NCI-H2196 (cell line): Measurements from ENCODE around the gene GCSH.
"Not testable (repeated sequence)": the region's sequence is repeated elsewhere in the genome, so short reads cannot be mapped to it uniquely, and the experiment has no call there.

Source experiments
- DNase-seq: peaks from one replicate; lab custom pipeline; 2025; ENCODE audit not compliant: unreplicated experiment; lab: John Stamatoyannopoulos, UW

GCSH gene

DNA sequence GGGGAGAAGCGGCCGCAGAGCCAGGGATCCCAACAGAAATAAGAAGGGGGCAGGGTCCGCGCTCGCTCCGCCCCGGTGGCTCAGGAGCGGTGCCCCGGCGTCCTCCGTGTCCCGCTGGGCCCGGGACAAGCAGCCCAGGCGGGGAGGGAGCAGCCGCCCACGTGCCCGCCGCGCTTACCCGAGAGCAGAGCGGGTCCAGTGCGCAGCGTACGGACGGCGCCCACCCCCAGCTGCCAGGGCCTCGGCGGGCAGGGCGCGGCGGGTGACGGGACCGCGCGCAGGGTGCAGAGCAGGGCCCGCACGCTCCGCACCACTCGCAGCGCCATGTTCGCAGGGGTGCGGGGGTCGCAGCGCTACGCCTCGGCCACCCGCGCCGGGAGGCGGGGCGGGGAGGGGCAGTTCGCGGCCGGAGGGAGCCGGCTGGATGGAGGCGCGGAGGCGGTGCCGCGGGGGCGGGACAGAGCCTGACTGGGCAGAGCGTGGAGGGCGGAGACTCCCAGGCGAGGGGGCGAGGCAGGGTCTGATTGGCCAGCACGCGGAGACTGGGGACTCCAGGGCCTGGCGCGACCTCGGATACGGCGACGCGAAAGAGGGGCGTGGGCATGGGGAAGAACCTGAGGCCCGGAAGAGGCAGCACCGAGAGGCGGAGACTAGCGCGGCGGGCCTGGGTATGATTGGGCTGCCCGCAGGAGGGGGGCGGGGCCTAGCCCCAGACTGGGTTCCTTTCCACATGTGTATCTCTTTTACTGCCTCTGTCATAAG, at the start of gene GCSH:
TSS of gene GCSH (minus strand) at position 443 of the 762 bp plus-strand sequence. CDS start at position 326, 117 bp downstream.
- peak; percentile 91 for DNase-seq

DNA sequence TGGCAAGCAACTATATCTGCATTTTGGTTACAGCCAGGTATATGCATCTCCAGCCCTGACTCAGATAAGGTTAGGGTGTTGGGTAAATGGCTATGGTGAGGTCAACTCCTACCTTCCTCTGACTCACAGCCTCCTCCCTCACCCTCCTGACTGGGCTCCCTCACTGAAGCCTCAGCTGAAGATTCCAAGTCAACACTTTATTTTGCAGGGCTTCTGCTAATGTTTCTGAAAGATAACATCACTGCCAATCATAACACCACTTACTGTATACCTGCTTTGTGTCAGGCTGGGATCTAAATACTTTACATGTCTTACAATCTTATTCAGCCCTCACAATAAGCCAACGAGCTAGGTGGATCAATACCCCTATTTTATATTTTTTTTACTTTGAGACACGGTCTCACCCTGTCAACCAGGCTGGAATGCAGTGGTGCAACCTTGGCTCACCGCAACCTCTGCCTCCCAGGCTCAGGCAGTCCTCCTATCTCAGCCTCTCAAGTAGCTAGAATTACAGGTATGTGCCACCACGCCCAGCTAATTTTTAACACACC, 47.8 kb upstream of the GCSH start:
- DNase-seq = no peak

DNA sequence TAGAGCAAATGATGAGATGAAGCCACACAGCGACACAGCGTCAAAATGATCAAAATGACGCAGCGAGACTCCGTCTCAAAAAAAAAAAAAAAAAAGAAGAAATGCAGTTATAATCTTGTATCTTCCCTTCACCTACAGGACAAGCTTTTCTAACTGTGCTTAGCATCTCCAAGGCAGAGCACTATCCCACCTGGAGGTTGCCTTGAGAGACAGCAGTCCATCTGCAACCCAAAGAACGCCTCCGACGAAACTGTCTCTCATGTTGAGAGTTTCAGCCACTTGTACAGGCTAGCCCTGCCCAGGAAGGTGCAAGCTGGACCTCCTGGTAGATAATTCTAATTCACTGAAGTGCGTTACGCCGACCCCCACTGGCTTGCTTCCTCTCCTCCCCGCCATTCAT, 46.7 kb upstream of the GCSH start:
- no peak for DNase-seq

DNA sequence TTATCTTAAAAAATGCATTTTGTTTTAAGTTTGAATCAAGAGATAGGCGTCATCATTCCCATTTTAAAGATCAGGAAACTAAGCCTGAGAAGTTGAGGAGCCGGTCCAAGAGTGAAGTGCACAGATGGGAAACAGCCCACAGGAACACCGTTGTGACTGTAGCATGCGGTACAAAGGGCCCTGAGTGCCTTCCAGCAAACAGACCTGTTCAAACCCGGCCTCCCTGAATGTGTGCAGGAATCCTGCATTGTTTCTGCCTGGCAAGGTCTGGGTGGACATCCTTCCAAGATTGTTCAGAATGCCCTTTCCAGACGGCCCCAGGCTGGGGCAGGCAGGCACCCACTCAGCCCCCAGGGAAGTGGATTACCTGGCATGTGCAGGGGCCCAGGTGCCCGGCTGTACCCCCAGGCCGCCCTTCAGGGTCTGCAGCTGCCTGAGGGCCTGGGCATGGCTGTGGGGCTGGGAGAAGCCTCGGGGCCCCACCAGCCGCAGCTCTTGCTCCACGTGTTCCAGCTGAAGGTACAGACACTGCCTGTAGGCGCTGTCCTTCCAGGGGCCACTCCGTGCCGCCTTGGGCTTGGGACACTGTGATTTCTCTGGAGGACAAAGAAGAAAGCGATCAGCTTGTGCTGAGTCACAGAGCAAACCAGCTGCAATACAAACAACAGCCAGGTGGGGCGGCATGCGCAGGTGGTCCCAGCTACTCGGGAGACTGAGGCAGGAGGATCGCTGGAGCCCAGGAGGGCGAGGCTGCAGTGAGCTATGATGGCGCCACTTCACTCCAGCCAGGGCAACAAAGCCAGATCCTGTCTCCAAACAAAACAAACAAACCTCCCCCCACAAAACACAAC, 45.0 kb upstream of the GCSH start:
- no peak for DNase-seq

DNA sequence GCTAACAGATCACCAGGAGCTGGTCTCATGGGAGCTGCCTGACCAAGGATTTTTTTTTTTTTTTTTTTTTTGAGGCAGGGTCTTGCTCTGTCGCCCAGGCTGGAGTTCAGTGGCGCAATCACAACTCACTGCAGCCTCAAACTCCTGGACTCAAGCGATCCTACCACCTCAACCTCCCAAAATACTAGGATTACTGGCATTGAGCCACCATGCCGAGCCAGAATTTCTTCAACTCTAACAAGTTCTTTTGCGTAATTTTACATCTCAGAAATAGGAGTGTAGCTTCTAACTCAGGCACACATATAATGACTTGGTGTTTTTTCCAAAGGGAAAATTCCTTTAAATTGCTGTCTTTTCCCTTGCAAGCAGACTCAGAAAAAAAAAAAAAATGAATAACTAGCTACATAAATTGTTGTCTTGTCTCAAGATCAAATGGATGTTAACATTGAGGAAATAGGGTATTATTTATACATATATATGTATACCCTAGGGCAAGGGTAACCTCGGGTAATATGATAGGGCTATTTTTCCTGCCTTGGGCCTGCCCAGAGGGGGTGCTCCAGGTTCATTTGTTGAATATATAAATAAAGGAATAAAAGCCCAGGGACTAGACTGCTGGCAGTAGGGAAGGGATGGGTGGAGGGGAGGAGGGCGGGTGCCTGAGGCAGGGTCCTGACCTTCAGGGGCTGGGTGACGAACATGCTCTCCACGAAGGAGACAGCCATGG, 42.8 kb upstream of the GCSH start:
- no peak for DNase-seq

DNA sequence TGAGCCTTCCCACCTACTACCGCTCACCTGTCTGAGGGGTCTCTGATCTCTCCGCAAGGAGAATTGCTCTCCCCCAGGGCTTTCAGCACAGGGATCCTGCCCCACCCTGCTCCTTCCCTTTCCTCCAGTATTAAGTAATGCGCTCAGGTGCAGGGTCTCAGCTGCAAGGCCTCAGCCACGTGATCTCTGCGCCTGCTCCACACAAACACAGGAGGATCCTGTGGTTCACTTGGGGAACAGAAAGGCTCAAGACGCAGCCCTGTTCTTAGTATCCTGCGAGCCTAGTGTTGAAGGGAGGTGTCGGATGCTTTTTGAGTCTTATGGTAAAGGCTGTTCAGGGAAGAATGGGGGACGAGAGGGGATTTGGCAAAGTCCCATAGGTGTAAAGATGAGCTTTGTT, 41.6 kb upstream of the GCSH start:
- DNase-seq = no peak

DNA sequence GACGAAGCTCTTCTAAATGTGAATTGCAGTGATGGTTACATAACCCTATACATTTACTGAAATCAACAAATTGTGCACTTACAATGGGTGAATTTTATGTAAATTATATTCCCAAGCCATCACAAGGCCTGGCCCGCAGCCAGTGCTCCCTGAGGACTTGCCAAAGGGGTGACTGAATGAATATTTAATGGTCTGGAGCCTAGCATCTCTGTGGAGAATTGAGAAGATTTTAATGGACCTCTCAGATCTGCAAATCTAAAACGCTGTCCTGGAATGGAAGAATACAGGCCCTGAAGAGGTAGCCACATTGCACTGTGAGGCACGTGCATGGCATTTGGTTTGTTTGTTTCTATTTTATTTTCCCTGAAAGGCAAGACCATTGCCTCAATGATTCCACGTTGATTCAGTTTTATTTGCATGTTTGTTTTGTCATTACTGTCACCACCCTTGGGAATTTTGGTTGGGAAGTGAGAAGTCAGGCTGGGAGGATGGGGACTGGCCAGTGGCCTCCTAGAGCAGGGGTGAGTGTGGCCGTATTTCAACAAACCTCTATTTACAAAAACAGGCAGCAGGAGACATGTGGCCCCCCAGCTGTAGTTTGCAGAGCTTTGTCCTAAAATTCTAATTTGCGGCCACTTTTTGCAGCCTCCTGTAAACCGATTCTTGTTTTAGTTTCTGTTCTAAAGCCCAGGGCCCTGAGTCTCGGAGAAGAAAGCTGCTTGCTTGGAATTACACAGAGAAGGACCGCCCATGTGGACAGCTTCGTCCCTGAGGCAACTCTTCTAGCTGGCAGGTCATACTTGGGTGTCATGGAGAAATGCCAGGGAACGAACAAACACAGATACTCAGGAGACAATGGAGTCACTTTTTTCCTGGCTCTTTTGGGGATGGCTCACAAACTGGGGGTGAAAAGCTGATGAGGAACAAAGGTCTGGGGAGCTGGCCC, 40.5 kb upstream of the GCSH start:
- DNase-seq = no peak

DNA sequence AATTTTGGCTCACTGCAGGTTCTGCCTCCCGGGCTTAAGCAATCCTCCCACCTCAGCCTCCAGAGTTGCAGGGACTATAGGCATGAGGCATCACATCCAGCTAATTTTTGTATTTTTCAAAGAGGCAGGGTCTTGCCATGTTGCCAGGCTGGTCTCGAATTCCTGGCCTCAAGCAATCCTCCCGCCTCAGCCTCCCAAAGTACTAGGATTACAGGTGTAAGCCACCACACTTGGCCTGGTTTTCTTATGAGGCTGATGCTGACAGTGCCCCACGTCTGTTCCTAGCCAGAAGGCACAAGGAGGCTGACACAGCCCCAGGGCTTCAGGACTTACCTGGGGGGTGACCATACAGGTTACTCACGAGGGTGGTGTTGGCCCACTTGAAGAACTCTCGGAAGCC, 33.9 kb upstream of the GCSH start:
- DNase-seq = no peak

DNA sequence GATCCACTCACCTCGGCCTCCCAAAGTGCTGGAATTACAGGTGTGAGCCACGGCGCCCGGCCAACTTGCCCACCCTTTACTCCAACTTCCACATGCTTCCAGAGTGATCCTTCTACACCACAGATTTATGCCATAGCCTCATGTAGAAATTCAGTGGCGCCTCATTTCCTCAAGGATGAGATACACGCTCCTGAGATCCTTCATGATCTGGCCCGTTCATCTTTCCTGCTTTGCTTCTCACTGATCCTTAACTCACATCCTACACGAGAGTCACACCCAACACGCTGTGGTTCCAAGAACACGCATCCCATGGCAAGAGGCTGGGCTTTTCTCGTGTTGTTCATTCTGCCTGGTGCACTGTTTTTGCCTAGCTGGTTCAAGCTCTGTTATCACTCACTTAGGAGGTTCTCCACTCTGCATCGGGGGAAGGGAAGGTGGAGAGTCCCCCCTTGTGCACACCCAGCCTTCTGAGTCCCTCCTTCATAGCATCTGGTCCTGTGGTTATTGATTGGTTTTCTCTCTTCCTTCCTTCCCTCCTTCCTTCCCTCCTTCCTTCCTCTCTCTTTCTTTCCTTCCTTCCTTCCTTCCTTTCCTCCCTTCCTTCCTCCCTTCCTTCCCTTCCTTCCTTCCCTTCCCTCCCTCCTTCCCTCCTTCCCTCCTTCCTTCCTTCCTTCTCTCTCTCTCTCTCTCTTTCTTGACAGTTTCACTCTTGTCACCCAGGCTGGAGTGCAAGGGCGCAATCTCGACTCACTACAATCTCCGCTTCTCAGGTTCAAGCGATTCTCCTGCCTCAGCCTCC, 32.7 kb upstream of the GCSH start:
- DNase-seq = no peak

DNA sequence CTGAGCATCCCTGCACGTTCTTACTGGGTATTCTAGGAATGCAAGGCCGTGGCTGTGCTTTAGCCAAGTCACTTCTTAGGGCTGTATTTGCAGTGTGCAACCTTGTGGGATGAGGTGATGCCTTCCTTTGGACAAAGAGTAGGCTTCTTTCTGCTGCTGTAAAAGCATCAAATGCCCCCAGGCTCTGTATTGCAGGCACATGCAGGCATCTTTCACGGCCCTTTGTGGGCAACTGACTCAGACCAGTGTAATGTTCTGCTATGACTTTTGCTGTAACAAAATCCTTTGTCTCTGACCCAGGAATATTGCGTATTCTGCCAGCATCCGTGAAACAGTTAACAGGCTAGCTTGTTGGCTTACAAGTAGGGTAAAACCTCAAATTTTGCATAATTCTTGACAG, 30.9 kb upstream of the GCSH start:
- DNase-seq = no peak

DNA sequence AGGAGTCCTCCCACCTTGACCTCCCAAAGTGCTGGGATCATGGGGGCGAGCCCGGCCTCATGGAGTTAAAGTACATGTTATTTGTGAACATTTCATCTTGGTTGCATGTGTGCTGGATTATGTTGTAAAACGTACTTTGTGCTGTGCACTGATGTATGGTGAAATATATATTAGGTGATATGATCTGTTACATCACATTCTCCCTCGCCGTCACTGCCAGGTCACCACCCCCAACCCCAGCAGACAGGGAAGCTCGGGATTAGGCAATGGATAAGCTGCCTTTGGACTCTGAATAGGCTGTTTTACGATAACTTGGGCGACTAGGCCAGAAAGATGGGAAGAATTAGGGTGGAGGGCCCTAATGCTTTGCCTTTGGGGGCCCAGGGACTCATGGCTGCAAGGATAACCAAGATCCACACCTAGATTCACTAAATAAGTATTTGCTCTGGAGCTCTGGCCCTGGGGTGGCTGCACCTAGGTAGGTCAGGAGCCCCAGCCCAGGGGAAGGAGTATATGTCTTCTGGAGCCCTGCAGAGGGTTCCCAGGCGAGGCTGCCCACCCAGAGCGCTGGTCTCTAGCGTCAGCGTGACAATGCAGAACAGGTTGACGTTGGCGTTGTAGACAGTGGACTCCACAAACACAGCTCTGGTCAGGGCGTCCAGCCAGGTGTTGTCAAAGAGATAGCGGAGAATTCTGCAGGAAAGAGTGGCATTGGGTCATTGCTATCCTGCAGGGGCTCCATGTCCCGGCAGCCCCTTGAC, 27.1 kb upstream of the GCSH start:
- no peak for DNase-seq

DNA sequence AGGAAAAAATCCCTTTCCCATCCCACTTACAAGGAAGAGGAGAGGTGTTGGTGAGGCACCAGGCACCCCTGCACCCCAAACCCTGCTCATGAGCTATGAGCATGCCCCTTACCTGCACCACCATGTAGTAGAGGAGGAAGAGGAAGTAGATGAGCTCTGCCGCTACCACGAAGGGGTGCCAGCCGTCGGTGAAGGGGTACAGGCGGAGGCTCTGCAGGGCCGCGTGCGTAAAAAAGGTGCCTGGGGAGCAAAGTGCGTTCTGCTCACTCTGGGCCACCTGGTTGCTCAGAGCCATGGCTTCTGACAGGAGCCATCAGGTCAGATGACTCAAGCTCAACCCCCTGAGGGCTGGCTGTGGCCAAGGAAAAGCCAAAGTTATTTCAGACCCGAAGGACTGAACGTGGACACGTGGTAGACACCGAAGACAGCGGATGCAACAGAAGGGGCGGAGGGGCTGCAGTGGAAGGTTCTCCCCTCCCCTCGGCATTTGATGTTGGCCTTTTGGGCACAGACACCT, 25.3 kb upstream of the GCSH start:
- no peak for DNase-seq

DNA sequence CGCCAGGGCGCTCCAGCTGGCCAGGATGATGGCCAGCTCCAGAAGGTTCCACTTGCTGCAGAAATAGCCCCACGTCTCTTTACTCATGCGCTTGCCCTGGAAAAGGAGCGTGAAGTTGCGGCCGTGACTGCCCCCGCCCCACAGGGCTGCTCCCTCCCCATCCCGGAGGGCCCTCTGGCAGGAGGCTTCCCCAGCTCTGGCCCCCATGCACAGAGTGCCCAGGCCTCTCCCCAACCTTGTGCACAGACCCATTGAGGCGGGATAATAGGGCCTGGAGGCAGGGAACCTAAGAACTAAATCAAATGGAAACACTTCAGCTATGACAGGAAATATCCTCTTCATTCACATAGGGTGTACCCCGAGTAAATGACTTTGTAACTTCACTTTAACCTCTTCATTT, 21.2 kb upstream of the GCSH start:
- no peak for DNase-seq

DNA sequence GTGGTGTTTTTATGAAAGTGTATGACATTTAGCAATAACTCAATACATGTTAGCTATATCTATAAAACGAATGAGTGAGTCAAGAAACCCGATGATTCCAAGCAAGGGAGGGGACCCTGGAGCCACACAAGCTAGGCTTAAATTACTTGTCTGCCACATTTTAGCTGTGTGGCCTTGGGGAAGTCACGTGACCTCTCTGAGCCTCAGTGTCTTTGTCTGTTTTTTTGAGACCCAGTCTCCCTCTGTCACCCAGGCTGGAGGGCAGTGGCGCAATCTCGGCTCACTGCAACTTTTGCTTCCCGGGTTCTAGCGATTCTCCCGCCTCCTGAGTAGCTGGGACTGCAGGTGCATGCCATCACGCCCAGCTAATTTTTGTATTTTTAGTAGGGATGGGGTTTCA, 20.1 kb upstream of the GCSH start:
- no peak for DNase-seq

DNA sequence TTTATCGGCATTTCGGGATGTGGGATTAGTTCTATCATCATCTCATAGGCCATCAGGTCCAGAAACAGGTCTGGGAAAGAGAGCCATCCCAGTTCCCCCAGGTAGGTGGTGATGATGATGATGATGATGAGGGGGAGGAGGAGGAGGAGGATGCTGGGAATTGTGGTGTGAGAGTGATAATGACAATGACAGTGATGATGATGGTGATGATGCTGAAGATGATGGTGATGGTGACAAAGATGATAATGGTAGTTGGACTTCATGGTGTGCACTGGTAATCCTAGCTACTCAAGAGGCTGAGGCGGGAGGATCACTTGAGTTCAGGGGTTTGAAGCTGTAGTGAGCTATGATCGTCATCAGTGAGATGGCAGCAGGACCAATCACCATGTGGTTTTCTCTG, 16.3 kb upstream of the GCSH start:
- no peak for DNase-seq

DNA sequence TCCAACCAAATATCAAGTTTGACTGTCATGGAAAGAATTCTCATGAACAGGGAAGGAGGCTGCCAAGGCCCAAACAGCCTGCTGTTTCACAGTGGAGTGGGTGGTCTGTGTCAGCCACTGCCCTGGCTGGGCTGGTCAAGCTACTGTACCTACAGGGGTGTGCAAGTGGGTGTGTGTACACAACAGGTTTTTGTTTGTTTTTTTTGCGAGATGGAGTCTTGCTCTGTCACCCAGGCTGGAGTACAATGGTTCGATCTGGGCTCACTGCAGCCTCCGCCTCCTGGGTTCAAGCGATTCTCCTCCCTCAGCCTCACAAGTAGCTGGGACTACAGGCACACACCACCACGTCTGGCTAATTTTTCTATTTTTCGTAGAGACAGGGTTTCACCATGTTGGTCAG, 13.1 kb upstream of the GCSH start:
- DNase-seq = not testable (repeated sequence)

DNA sequence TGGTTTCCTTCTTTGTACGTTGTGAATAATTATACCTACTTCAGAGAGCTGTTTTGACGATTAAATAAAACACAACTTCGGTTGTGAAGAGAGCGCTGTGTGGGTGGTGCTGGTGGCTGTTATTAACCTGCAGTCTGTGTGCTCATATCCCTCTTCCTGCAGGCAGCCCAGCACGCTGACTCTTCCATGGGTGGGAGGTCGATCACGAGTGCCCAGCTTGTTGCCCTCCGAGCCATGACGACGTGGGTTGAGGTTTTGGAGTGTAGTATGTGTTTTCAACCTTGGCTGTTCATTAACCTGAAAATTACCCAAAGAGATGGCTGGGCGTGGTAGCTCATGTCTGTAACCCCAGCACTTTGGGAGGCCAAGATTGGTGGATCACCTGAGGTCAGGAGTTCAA, 11.3 kb upstream of the GCSH start:
- DNase-seq = no peak

DNA sequence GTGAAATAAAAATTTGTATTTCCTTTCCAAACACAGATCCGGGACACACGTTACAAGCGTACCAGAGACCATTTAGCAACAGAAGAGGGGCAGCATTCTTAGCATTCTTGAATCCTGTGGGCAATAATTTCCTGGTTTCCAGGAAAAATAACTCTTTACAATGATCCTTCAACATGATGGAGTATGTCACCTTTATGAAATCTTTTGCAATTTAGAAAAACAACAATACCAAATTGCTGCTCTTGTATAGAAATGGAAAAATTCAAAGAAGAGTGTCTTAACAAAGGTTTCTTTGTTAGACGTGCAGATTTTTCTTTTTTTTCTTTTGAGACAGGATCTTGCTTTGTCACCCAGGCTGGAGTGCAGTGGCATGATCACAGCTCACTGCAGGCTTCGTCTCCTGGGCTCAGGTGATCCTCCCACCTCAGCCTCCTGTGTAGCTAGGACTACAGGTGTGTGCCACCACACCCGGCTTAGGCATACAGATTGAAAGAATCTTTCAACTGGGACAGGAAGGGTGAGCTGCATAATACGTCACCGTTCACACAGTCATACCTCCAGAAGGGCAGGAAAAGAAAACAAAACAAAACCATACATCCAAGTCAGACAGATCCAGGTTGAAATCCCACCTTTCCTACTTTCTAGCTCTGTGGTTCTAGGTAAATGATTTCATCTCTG, 10.8 kb upstream of the GCSH start:
- no peak for DNase-seq
